GM19324 (cell line): ENCODE measurements around the gene PGAM4.
"Not testable (repeated sequence)": the region's sequence is repeated elsewhere in the genome, so short reads cannot be mapped to it uniquely, and the experiment has no call there.

Experiments
- ATAC-seq: cut with Tn5 transposase; IDR thresholded peaks from one replicate; pipeline ENCODE4 v1.9.1; 2021; ENCODE audit warnings: mild to moderate bottlenecking, moderate library complexity; ENCODE audit not compliant: unreplicated experiment, low FRiP score

Gene PGAM4

GRCh38 chrX:77930581-77930980 is 38.9 kb downstream of the PGAM4 start:
- ATAC-seq = no peak

GRCh38 chrX:77925764-77926163 is 43.7 kb downstream of the PGAM4 start:
- ATAC-seq = no peak

GRCh38 chrX:77924320-77924859 is 45.0 kb downstream of the PGAM4 start:
- ATAC-seq = no peak

- no peak for ATAC-seq
Observed at GRCh38 chrX:77922787-77923186, 46.7 kb downstream of the PGAM4 start.

- ATAC-seq = not testable (repeated sequence)
Observed at GRCh38 chrX:77919370-77919769, 50.1 kb downstream of the PGAM4 start.

GRCh38 chrX:77918568-77918967 is 50.9 kb downstream of the PGAM4 start:
- no peak for ATAC-seq
